ENCODE measurements around the gene MBLAC1. TPM values are rescaled to one million over a fixed set of nuclear protein-coding genes. Genes with fewer than 3 reads are reported as not detected.

MBLAC1 gene
- total and polyA plus RNA-seq, 9 of the 15 experiments (the other 6 are each of a cell fraction or from before 2014, with no cell fraction given) = 0.03 to 3.1 (median 0.52) TPM

DNA sequence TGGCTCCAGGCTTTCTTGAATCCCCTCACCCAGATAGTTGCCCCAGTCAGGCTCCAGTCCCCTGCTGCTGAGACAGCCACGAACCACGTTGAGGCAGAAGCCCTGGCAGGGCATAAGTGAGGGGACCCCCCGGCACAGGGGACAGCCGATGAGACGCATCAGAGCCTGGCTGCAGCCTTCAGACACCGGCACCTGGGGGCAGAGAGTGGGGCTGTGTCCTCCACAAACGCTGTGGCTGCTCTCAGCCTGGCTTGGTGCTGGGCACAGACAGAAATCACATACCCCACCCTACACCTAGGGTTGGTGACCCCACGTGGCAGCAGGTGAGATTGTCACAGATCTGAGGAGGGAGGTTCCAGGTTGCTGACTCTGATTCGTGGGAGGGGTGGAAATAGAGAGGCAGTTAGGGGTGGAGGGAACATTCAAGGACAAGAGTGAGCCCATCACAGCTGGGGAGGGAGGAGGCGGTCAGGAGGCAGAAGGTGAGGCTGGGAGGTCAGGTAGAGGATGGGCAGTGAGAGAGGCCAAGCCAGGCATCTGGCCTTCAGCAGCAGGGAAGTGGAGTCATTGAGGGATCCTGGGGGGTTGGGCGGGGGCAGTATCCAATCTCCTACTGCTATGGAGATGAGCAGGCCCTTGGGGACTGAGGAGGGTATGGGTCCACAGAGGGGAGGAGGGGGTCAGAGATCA is 47.2 kb downstream of the MBLAC1 start:
- peak overlapping the region in 1 of 2 experiments; percentile 53; a peak in 2 of 4 replicates for H3K9ac ChIP-seq (ENCODE audit: insufficient read depth in 1 of 2, low read depth in 2 of 2, low read length in 2 of 2)
- TF ChIP-seq NR2C1 (IDR thresholded peaks at IDR 0.05) (no peak), NR2C1 (tag; IDR thresholded peaks at IDR 0.05) (no peak), KDM1A (IDR thresholded peaks at IDR 0.05) (peak in 1 of 2 experiments; percentile 35; a peak in 1 of 4 replicates)
- TF ChIP-seq, protein P1, sequence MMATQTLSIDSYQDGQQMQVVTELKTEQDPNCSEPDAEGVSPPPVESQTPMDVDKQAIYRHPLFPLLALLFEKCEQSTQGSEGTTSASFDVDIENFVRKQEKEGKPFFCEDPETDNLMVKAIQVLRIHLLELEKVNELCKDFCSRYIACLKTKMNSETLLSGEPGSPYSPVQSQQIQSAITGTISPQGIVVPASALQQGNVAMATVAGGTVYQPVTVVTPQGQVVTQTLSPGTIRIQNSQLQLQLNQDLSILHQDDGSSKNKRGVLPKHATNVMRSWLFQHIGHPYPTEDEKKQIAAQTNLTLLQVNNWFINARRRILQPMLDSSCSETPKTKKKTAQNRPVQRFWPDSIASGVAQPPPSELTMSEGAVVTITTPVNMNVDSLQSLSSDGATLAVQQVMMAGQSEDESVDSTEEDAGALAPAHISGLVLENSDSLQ (IDR thresholded peaks at IDR 0.05) = no peak
- DNase-seq (ENCODE audit: extremely low read depth in 1 of 4, low spot score in 3 of 4) = peak in 1 of 4 experiments; percentile 17
- no peak overlapping the region for H3K27ac ChIP-seq (ENCODE audit: extremely low read depth, low read depth, low read length)
- H3K4me1 ChIP-seq (replicated peaks in 1 of 2; ENCODE audit: control insufficient read depth in 2 of 2, insufficient read depth in 2 of 2, low read length in 2 of 2) = peaks cover 18 to 55% of the 10 kb centered on the region in 2 experiments; a peak in 4 of 5 replicates
- no peak overlapping the region for H3K4me3 ChIP-seq
- H3K79me2 ChIP-seq (ENCODE audit: control insufficient read depth, insufficient read depth, low read length) = no peaks in the 10 kb centered on the region
- H3K27me3 ChIP-seq (ENCODE audit: control insufficient read depth in 2 of 2, insufficient read depth in 2 of 2, low read length in 2 of 2) = no peaks in the 10 kb centered on the region
- WGBS (ENCODE audit: insufficient coverage, low coverage, missing lambda C conversion rate) = 50% methylated on average over 11 of the region's 11 CpGs
- H3K4me2 ChIP-seq (ENCODE audit: insufficient read depth, low read length) = no peak overlapping the region
- H4K20me1 ChIP-seq (replicated peaks; ENCODE audit: control insufficient read depth, insufficient read depth, low read length) = 0 out of 2 replicates have a peak, but pooled peaks cover 4% of the 10 kb centered on the region
- intact Hi-C loops (cut with micrococcal nuclease) = no loop called here
- BruUV-seq (replicated peaks) = no TSS peak
- no peak overlapping the region for H2AFZ ChIP-seq (ENCODE audit: low read depth, low read length)
- in situ Hi-C loops (cut with MboI) = no loop called here
- ChIA-PET POLR2A (no interaction called here), CTCF (ENCODE audit: low intra/inter-chr PET ratio) (no interaction called here)
- no peak for FAIRE-seq
- no peaks in the 10 kb centered on the region for H3K9me3 ChIP-seq (replicated peaks; ENCODE audit: control insufficient read depth, insufficient read depth, low read depth, low read length)
- no peak for ATAC-seq
- no peaks in the 10 kb centered on the region for H3K36me3 ChIP-seq (ENCODE audit: control insufficient read depth, insufficient read depth, low read length)
- no peaks in the 10 kb centered on the region for H3K9me1 ChIP-seq (ENCODE audit: control insufficient read depth, insufficient read depth, low read length)
